HG03064 (cell line): ENCODE results near the gene GRIP2.

Source experiments
- ATAC-seq: cut with Tn5 transposase; IDR thresholded peaks from one replicate; pipeline ENCODE4 v1.9.1; 2021; ENCODE audit warnings: low read depth; ENCODE audit not compliant: unreplicated experiment

The GRIP2 gene

DNA sequence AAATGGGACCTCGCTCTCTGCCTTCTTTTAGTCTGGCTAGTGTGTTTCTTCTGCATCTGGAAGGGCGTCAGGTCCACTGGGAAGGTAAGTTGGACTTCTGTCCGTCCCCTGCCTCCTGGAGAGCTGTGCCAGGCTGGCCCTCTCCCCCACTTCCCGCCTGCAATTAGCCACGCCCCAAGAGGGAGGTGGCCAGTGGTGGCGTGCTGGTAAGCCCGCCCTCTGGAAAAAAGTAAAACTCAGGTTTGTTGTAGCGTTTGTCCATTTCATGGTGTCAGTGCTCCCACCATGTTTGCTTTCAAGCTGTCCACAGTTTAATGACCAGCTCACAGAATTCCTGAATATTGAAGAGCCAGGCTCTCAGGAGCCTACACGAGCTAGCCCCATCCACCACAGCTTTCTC is 82.1 kb downstream of the GRIP2 start:
- ATAC-seq = no peak

DNA sequence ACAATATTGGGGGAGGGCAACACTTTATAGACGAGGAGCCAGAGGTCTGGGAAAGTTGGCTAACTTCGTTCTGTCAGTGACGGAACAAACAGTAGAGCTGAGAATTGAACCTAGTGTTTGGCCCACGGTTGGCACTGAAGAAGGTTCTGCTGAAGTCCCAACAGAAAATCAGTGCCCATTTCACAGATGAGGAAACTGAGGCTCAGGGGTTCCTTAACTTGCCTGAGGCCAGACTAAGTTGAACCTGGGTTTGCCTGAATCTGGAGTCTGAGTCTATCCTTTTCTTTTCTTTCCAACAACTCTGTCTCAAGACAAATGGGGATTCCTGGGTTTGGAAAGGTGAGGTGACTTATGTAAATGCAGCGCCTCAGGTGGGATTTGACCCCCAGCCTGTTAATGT is 82.7 kb downstream of the GRIP2 start:
- no peak for ATAC-seq

DNA sequence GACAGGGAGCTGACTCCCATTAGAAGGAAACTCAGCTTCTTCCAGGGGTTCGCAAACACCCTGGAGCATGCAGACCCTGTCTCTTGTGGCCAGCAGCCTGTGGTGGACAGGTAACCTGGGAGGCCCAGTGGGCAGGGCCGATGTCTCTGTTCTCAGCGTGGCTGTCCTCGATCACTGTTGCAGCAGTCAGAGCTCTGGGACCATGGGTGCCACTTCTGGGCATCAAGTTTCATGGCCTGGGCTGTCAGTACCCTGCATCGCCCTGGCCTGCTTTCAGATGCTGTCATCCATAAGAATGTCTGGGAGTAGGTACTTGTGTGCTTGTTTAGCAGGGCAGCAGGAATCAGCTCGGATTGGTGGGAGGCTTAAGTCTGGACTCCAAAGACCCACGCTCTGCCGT is 83.3 kb downstream of the GRIP2 start:
- ATAC-seq = no peak

DNA sequence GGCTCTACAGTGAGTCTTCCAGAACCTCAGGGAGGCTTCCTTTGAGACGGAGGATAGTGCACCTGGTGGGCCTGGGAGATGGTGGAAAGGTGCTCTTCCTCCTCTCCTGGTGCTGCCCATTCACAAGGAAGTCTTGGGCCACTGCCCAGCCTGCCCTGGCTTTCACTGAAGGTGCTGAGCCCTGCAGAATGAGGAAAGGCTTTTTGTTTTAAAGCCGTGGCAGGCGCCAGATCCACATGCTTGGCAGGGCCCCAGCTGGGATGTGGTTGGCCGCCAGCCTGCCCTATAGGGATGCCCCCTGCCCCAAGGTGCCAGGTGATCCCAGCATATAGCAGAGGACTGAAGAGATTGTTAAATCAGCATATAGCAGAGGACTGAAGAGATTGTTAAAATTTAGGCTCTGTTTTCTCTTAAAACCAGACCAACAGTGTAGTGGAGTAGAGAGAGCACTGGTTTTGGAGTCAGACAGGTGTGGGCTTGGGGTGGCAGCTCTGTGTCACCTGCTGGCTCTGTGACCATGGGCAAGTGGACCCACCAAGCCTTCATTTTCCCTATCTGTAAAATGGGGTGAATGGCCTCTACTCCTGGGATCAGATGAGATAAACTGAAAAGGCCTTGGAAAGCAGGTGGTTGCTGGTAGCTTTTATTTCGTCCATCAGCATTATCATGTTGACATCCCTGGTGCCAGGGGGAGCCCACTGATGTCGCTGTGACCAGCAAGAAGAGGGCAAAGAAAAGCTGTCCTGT is 84.4 kb downstream of the GRIP2 start:
- no peak for ATAC-seq

DNA sequence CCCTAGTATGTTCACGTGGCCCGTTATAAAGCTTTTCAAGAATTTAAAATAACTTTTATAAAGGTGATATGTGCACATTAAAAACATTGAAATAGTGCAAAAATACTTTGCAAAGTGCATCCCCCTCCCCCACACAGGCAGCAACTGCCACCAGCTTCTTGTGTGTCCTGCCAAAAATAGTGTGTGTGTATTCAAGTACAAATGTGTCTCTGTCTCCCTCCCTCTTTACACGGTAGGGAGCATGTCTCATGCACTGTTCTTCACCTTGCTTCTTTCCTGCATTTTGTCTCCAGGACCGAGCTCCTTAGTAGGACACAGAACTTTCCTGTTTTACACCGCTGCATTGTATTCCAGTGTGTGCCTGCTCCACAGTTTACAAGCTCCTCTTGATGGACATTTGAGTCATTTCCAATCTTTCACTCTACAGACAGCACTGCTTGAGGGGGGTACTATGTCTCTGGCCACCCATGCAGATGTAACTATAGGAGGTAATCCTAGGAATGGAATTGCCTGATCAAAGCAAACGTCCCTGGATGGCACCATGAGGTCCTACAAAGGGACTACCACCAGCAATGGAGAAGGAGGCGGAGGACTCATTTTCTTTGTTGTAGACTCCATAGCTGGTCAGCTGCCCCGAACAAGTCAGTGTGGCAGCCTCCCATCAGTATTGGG is 85.4 kb downstream of the GRIP2 start:
- ATAC-seq = no peak

DNA sequence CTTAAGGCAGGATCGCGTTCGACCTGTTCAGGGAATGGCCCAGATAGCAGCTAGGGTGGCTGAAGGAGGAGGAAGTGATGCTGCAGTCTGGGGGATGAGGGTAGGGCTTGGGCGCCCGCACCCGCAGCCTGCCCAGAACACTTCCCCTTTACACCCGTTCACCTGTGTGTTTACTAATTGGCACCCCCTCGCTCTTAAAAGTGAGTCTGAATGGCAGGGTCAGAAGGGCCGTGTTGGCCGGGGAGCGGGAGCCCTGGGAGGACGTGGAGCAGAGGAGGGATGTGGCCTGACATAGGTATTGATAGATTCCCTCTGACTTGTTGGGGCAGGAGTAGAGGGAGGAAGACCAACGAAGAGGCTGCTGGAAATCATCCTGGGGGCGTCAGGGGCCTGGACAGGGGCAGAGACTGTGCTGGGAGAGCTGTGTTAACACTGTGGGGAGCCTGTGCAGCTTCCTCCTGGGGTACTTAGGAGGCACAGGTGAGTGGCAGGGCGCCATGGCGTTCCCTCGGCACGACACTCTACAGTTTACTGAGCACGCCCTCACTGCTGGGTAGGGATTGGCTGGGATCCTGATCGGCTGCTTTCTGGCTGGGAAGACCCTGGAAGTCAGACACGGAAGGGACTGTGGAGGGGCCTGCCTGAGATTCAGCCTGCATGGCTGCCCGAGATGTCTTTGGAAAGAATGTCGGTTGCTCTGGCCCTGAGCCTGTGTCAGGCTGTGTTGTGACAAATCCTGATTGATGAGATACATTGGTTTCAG is 86.1 kb downstream of the GRIP2 start:
- no peak for ATAC-seq

DNA sequence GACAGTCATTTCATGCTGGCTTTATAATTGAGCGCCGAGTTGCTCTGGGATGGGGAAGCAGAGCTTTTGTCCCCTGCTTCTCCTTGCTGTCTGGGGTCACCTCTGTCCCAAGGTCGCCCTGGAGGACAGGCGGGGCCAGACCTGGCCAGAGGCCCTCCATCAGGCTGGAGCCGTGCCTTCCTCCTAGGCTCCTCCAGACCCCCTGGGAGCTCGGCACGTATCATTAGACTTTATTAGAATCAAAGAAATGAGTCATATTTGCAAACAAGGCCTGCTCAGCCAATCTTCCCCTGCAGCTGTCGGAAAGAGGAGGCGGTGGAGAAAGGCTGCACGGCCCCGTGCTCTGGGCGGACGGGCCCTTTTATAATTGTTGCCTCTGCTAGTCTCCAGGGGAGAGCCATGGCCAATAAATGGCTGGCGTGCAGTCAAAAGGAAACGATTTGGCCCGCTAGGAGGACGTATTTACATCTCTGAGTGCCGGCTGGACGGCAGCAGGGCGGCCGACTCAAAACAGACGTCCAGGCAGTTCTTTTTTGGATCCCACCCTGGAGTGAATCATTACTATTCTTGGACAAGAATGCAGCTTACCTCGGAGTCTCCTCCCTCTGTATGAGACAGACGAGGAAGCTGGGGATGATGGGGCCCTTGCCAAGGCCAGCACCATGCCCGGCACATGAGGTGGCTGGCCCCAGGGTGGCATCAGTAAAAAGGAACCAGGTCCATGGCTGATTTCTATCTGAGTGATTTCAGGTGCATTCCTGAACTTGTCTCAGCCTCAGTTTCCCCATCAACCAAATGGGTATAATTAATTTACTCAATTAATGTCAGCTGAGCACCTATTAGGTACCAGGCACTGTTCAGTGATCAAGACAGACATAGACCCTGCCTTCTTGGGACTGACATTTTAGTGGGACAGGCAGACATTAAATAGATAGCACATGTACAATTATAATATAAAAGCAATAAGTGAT is 87.1 kb downstream of the GRIP2 start:
- no peak for ATAC-seq

DNA sequence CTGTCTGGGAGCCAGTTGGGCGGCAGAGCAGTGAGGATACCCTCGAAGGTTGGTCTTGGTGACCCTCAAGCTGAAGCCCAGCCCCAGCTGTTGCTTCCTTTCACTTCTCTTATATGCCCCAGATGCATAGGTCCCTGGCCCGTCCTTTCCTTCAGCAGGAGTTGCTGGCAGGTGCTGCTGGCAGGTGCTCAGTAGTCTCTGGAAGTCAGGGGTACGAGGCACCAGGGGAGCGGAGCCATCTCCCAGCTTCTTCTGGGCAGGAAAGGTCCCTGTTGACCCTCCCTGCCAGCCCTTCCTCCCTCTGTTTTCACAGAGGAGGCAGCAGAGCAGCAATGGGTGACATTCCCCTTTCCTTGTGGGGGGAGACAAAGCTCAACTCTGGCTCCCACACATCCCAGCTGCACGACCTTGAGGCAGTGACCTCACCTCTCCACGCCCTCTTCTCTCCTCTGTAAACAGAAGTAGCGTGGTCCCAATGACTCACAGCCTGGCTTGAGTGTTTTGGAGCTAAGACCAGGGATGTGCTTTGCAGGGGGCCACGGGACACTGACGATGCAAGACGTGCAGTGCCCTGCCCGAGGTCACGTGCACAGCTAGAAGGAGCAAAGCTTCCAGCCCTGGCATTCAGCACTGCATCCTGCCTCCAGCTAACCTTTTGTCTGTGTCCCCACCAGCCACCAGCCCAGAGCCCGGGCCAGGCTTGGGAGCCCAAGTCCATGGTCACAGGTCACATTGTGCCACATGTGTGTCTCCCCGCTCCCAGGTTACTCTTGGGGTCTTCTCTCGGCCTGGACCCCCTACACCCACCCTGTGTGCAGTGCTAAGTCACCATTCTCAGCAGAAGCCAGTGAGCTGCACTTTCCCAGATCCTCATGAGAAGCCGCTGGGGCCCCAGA is 88.0 kb downstream of the GRIP2 start:
- ATAC-seq = no peak

DNA sequence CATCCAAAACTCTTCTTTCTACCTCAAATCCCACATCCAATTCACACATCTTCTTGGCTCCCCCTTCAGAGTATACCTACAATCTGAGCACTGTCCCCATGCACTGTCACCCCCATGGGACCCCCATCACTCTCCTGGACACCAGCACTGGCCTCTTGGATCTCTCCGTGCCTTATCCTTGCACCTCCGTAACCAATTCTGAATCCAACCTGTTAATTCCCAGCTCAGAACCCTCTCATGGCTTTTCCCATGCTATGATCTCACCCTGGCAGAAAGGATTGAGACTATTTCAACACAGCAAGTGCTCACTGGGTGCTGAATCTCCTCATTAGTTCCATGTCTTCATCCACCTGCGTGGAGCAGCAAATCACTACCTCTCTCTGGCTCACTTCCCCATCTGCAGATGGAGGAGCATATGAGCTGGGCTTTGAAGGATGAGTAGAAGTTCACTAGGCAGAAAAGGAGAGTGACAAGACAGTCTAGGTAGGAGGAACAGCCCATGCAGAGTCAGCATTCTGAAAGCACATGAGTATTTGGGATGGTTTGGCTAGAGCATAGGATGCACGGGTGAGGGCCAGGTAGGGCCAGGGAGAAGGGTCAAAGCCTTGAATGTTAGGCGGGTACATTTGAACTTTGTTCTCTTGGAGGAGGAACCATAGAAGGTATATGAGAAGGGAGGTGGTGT is 89.1 kb downstream of the GRIP2 start:
- no peak for ATAC-seq

DNA sequence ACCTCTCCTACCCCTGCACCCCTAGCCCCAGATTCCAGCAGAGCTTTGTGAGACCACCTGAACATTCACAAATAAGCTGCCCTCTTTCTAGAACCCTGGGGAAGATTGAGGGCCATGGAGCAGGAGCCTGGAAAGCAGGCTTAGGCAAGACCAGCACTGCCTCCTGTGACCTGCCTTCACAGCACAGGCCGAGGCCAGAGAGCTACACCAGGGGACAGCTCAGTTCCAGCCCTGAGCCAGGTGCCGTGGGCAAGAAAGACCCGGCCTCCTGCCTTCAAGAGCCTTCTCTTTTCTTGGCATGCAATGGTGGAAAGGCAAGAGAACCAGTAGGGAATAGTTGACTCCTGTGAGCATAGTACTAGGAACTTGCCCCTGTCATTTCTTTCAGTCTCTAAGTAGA is 89.6 kb downstream of the GRIP2 start:
- ATAC-seq = no peak

DNA sequence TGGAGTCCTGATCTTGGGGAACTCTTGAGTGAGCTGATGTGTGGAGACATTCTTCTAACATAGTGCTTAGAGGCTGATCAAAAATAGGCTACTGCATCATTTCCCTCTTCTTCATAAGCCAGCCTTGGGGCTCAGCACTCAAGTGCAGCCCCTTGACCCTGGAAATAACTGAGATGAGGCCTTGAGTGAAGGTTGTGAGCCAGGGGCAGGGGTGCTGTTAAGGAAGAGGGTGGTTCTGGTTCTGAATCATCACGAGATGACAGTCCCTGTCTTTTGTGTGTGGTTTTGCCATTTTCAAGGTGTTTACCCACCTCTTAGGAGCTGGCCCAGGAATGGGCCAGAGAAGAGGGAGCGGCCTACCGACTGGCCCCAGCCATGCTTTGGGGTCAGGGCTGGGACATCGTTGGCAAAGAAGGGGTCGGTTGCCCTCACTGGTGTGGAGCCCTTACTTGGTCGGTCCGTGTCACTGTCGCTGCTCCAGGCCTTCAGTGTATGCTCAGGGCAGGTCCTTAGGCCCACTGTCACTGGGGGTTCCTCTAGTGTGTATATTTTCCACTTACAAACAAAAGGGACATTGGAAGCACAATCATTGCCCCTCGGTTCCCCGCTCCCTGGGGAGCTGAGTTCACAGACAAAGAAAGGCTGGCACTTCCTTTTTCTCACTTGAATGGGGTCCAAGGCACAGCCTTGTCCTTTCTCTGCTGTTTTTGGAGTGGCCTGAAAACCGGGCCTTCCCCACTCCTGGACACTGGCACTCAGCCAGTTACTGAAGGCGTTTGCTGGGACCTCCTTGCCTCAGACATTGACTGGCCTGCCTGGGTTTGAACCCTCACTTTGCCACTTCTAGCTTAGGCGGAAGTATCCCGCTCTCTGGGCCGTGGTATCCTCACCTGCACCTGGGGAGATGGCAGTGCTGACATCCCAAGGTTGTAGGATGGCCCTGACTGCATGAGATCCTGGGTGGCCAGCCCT is 91.1 kb downstream of the GRIP2 start:
- no peak for ATAC-seq

DNA sequence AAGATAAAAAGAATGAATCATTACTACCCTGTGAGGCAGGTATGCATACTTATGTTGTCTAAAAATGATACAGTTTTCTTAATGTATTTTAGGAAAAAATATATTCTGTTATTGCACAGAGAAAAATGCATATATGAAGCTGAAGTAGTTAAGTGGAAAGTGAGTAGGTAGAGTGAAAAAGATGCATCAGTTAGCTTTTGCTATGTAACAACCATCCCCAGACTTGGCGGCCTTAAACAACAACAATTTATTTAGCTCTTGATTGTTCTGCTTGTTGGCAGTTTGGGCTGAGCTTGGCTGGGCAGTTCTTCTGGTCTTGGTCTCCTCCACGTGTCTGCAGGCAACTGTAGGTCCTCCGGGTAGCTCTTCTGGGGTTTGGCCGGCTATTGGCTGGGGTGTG is 92.1 kb downstream of the GRIP2 start:
- no peak for ATAC-seq

DNA sequence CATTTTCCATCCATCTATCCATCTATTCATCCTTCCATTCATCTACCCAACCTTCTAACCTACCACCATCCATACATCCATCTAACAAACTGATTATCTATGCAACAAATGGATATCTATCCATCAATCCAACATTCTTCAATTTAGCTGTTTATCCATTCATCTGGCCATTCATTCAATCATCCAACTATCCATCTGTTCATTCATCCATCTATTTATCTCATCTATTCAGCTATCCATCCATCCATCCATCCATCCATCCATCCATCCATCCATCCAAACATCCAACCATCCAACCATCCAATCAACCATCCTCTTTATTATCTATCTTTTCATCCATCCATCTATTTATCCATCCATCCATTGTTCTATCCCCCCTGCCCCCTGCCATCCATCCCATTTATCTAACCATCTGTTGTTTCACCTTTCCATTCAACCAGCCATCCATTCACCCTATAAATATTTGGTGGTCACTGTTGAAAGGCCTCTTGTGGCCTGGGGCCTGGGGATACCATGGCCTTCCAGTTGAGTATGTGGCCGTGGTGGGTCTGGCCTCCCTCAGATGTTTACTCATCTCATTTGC is 93.1 kb downstream of the GRIP2 start:
- ATAC-seq = no peak

DNA sequence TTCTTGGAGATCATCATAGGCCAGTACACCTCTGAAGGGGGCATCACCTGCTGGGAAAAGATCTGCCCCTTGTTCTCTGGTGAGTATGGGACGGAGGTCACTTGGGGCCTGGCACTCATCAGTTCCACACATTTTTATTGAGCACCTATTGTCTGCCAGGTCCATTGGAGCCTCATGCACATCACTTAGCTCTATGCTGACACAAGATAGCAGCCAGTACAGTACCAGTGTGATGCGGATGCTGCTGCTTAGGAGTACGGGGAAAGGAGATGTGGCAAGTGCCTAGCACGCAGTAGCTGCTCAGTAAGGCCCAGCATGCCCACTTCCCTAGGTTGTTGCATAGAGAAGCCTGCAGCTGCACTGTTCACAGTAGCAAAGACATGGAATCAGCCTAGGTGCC is 94.4 kb downstream of the GRIP2 start:
- ATAC-seq = no peak

DNA sequence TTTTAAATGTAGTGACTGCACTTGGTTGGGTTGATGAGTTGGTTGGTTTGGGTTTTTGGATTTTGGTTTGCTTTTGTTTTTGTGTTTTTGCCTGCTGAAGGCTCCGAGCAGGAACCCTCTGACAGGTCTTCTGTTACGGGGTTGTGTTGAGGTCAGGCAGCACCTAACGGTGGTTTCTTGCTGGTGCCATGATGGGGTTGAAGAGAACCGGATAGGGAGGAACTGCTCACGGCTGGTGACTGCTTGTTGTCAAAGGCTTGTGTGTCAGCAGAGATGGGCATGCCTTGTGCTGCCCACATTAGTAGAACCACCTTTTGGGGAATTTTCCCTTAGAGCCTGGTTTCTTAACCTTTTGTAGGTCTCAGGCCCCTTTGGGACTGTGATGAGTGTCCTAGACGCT is 95.8 kb downstream of the GRIP2 start:
- ATAC-seq = no peak

DNA sequence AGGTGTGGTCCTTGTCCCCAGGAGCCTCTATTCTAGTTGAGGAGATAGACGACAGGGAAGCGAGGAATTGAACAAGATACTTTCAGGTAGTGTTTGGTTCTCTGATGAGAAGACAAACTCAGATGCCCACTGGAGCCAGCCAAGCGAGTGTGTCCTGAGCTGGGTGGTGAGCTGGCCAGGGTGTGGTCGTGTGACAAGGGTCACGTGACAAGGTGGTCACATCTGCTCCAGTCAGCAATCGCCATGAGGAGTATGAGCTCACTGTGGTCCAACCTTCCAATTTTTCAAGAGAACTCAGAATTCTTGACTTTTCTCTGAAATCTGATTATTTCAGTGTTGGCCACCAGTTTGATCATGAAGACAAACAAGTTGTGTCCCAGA is 98.2 kb downstream of the GRIP2 start:
- no peak for ATAC-seq

DNA sequence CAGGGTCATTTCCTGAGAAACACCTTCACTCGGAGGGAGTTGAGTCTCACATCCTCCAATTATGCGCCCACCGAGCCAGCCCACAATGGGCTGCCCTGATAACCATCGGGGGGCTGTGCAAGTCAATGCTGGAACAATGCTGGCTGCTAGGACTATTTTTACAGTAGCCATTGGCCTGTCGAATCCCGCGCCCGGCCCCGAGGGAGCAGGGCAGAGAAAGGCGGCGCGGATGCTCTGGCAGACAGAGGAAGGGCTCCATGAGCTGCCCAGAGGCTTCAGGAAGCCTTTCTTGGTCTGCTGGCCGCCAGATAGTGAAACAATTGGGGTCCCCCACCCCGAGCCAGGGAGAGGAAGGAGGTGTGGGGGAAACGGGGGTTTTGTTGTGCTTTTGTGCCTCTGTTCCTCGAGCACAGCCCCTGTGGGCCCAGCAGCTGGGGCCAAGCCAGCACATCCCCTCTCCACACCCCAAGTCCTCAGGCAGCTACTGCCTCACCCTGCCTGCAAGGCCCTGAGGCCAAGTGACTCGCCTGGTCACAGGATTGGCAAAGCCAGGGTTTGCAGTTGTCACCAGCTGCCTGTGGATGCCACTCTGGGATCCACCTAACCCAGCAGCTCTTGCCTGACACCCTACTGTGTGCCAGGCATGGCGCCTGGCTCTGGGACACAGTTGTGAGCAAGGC is 98.8 kb downstream of the GRIP2 start:
- no peak for ATAC-seq
